ENCODE data around the gene COL4A2.

DNA sequence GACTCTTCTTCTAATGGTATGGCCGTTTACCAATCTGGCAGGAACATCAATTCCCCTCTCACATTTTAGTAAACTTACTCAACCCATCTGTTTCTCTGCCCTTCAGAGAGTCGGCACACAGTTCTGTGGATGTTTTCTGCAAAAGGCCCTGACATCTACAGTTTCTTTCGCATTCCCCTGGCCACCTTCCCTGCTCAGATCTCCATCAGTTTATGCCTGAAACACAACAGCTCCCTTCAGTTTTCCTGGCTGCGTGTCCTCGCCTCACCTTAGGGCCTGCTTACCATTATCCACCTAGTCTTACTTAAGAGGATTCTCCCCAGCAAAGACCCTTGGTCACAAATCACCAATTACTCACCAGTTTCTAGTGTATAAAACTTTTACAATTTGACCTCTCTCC lies 25.3 kb upstream of the COL4A2 start:
- TF ChIP-seq CTCF (optimal IDR thresholded peaks at IDR 0.05 in 1 of 3, IDR thresholded peaks at IDR 0.05 in 1 of 3, conservative IDR thresholded peaks at IDR 0.05 in 1 of 3; ENCODE audit: extremely low read depth in 1 of 3, insufficient read depth in 2 of 3, low read length in 3 of 3) (no peak), EZH2 (IDR thresholded peaks at IDR 0.05; ENCODE audit: low read length) (no peak)

Data from keratinocyte (primary cell).